GM12878 (cell line): ENCODE results near the gene KRT33A. TPM values are rescaled to one million over a fixed set of nuclear protein-coding genes. Genes with fewer than 3 reads are reported as not detected.

Experiments
- CTCF ChIP-seq, 3 experiments: IDR thresholded peaks in 2 of 3; conservative IDR thresholded peaks in 1 of 3; 2 replicates each; pipeline ENCODE4 v1.5.1; 2011; ENCODE audit warnings: low read depth in 3 of 3, low read length in 3 of 3, mild to moderate bottlenecking in 3 of 3, control low read depth in 2 of 3, moderate library complexity in 2 of 3, inconsistent platforms in 1 of 3, mixed read lengths in 1 of 3; ENCODE audit not compliant: control insufficient read depth in 2 of 3, insufficient read depth in 1 of 3; ENCODE audit errors: extremely low read depth in 1 of 3
- SUZ12 ChIP-seq: fragments of 200-600 bp; sonication (generic); IDR thresholded peaks from one replicate; pipeline ENCODE4 v1.6.1; 2018; ENCODE audit warnings: antibody characterized with exemption, mild to moderate bottlenecking; ENCODE audit not compliant: unreplicated experiment
- TCF12 ChIP-seq: IDR thresholded peaks from 2 replicates; pipeline ENCODE4 v1.6.1; 2011; ENCODE audit warnings: low read depth, mild to moderate bottlenecking, low read length
- polyA plus RNA-seq, 11 experiments: library from polyadenylated mRNA; depleted of rRNA in 4 of 11; unstranded in 6 of 11; stranded (reverse) in 5 of 11; fragments of >200 nt; fragmentation: Nextera tagmentation in 4 of 11; fragmentation: Illumina TruSeq in 1 of 11; extraction: Ambion mirVana in 4 of 11; extraction: Trizol in 1 of 11; gene quantifications; 1 replicate in 1 of 11; 2 replicates in 10 of 11; pipeline versions ENCODE4 v1.2.1 to v1.2.3, GENCODE V29; 2011 to 2016; ENCODE audit warnings: inconsistent platforms in 2 of 11, missing spikeins in 2 of 11, low read depth in 1 of 11
- total RNA-seq, 4 experiments: library from RNA; depleted of rRNA in 3 of 4; stranded (reverse); fragments of >200 nt in 3 of 4; fragmentation: Illumina TruSeq in 1 of 4; extraction: Trizol in 1 of 4; gene quantifications; 2 replicates each; pipeline versions ENCODE4 v1.2.1 to v1.2.3, GENCODE V29; 2013 to 2021
- TF ChIP-seq, protein P1 (sequence below): fragments of 450-650 bp; IDR thresholded peaks from 2 replicates; pipeline ENCODE4 v1.6.1; 2017; ENCODE audit warnings: mild to moderate bottlenecking, moderate library complexity
- TF ChIP-seq, protein P2 (sequence below): IDR thresholded peaks from 2 replicates; pipeline ENCODE4 v1.6.1; 2011; ENCODE audit warnings: borderline replicate concordance, low read depth, mild to moderate bottlenecking, moderate library complexity, low read length; ENCODE audit not compliant: insufficient read depth, poor library complexity, severe bottlenecking

Gene KRT33A
- total and polyA plus RNA-seq, 10 of the 15 experiments (the other 5 are each of a cell fraction or from before 2014, with no cell fraction given), result not detected

GRCh38 chr17:41396996-41397660, 46.5 kb upstream of the KRT33A start, which contains the start of gene KRT31 (continued):
- TF ChIP-seq, protein P1, sequence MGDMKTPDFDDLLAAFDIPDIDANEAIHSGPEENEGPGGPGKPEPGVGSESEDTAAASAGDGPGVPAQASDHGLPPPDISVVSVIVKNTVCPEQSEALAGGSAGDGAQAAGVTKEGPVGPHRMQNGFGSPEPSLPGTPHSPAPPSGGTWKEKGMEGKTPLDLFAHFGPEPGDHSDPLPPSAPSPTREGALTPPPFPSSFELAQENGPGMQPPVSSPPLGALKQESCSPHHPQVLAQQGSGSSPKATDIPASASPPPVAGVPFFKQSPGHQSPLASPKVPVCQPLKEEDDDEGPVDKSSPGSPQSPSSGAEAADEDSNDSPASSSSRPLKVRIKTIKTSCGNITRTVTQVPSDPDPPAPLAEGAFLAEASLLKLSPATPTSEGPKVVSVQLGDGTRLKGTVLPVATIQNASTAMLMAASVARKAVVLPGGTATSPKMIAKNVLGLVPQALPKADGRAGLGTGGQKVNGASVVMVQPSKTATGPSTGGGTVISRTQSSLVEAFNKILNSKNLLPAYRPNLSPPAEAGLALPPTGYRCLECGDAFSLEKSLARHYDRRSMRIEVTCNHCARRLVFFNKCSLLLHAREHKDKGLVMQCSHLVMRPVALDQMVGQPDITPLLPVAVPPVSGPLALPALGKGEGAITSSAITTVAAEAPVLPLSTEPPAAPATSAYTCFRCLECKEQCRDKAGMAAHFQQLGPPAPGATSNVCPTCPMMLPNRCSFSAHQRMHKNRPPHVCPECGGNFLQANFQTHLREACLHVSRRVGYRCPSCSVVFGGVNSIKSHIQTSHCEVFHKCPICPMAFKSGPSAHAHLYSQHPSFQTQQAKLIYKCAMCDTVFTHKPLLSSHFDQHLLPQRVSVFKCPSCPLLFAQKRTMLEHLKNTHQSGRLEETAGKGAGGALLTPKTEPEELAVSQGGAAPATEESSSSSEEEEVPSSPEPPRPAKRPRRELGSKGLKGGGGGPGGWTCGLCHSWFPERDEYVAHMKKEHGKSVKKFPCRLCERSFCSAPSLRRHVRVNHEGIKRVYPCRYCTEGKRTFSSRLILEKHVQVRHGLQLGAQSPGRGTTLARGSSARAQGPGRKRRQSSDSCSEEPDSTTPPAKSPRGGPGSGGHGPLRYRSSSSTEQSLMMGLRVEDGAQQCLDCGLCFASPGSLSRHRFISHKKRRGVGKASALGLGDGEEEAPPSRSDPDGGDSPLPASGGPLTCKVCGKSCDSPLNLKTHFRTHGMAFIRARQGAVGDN, result no peak
- no peak for TF ChIP-seq SUZ12
- TF ChIP-seq TCF12, result no peak
- TF ChIP-seq, protein P2, sequence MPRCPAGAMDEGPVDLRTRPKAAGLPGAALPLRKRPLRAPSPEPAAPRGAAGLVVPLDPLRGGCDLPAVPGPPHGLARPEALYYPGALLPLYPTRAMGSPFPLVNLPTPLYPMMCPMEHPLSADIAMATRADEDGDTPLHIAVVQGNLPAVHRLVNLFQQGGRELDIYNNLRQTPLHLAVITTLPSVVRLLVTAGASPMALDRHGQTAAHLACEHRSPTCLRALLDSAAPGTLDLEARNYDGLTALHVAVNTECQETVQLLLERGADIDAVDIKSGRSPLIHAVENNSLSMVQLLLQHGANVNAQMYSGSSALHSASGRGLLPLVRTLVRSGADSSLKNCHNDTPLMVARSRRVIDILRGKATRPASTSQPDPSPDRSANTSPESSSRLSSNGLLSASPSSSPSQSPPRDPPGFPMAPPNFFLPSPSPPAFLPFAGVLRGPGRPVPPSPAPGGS, result no peak
- TF ChIP-seq CTCF (IDR thresholded peaks at IDR 0.05 in 2 of 3, conservative IDR thresholded peaks at IDR 0.05 in 1 of 3; ENCODE audit: control insufficient read depth in 2 of 3, extremely low read depth in 1 of 3, insufficient read depth in 1 of 3, low read depth in 3 of 3, low read length in 3 of 3), result no peak
